Ishikawa (cell line): ENCODE data around the gene CPSF6.

Source experiments
- CEBPB ChIP-seq: IDR thresholded peaks from 2 replicates; pipeline ENCODE4 v1.6.1; 2012
- CREB1 ChIP-seq: IDR thresholded peaks from 2 replicates; pipeline ENCODE4 v1.6.1; 2012; ENCODE audit warnings: low read depth
- EGR1 ChIP-seq: IDR thresholded peaks from 2 replicates; pipeline ENCODE4 v1.6.1; 2012
- EP300 ChIP-seq: IDR thresholded peaks from 2 replicates; pipeline ENCODE4 v1.6.1; 2012; ENCODE audit warnings: borderline replicate concordance
- FOXM1 ChIP-seq: IDR thresholded peaks from 2 replicates; pipeline ENCODE4 v1.6.1; 2012; ENCODE audit warnings: low read depth, borderline replicate concordance
- MAX ChIP-seq: IDR thresholded peaks from 2 replicates; pipeline ENCODE4 v1.6.1; 2012
- NFIC ChIP-seq: IDR thresholded peaks from 2 replicates; pipeline ENCODE4 v1.6.1; 2012
- RAD21 ChIP-seq: IDR thresholded peaks from 2 replicates; pipeline ENCODE4 v1.6.1; 2012; ENCODE audit warnings: low read depth
- REST ChIP-seq: IDR thresholded peaks from 2 replicates; pipeline ENCODE4 v1.6.1; 2012; ENCODE audit warnings: low read depth, mild to moderate bottlenecking
- TAF1 ChIP-seq: IDR thresholded peaks from 2 replicates; pipeline ENCODE4 v1.6.1; 2012; ENCODE audit warnings: low read depth, mild to moderate bottlenecking
- TCF12 ChIP-seq: IDR thresholded peaks from 2 replicates; pipeline ENCODE4 v1.6.1; 2012; ENCODE audit warnings: low read depth
- TEAD4 ChIP-seq: IDR thresholded peaks from 2 replicates; pipeline ENCODE4 v1.6.1; 2012
- USF1 ChIP-seq: IDR thresholded peaks from 2 replicates; pipeline ENCODE4 v1.6.1; 2012
- YY1 ChIP-seq: IDR thresholded peaks from 2 replicates; pipeline ENCODE4 v1.6.1; 2012; ENCODE audit warnings: low read depth
- ZBTB7A ChIP-seq: IDR thresholded peaks from 2 replicates; pipeline ENCODE4 v1.6.1; 2012; ENCODE audit warnings: low read depth

Gene CPSF6

GRCh38 chr12:69211160-69211559 is 28.2 kb upstream of the CPSF6 start:
- TF ChIP-seq USF1: no peak
- no peak for TF ChIP-seq CEBPB
- TF ChIP-seq YY1: no peak
- TF ChIP-seq NFIC: no peak
- no peak for TF ChIP-seq MAX
- no peak for TF ChIP-seq TEAD4
- no peak for TF ChIP-seq ZBTB7A
- TF ChIP-seq FOXM1: no peak
- no peak for TF ChIP-seq TCF12
- TF ChIP-seq RAD21: no peak
- no peak for TF ChIP-seq EP300
- TF ChIP-seq EGR1: no peak

GRCh38 chr12:69214169-69214568 is 25.2 kb upstream of the CPSF6 start:
- no peak for TF ChIP-seq USF1
- TF ChIP-seq RAD21: no peak
- TF ChIP-seq YY1: no peak
- TF ChIP-seq FOXM1: no peak
- no peak for TF ChIP-seq NFIC
- TF ChIP-seq EP300: no peak
- TF ChIP-seq MAX: no peak
- no peak for TF ChIP-seq CREB1
- no peak for TF ChIP-seq TEAD4
- no peak for TF ChIP-seq REST
- TF ChIP-seq EGR1: no peak
- TF ChIP-seq ZBTB7A: no peak
- no peak for TF ChIP-seq TAF1
- TF ChIP-seq TCF12: no peak
- no peak for TF ChIP-seq CEBPB

- TF ChIP-seq CEBPB: no peak
- no peak for TF ChIP-seq REST
- no peak for TF ChIP-seq MAX
- no peak for TF ChIP-seq FOXM1
- TF ChIP-seq NFIC: no peak
- no peak for TF ChIP-seq USF1
- TF ChIP-seq TAF1: no peak
- TF ChIP-seq TEAD4: no peak
- TF ChIP-seq EGR1: no peak
- TF ChIP-seq ZBTB7A: no peak
- no peak for TF ChIP-seq CREB1
Measured at GRCh38 chr12:69225251-69225910, 14.0 kb upstream of the CPSF6 start.

GRCh38 chr12:69231479-69231878 is 7.9 kb upstream of the CPSF6 start:
- TF ChIP-seq MAX: no peak
- TF ChIP-seq USF1: no peak
- TF ChIP-seq RAD21: no peak
- TF ChIP-seq TEAD4: no peak
- no peak for TF ChIP-seq CREB1
- no peak for TF ChIP-seq CEBPB
- no peak for TF ChIP-seq FOXM1
- no peak for TF ChIP-seq NFIC
- TF ChIP-seq TCF12: no peak
- TF ChIP-seq YY1: no peak
- no peak for TF ChIP-seq REST
- TF ChIP-seq ZBTB7A: no peak
- TF ChIP-seq TAF1: no peak
